ENCODE measurements around the gene GRIP1.

DNA sequence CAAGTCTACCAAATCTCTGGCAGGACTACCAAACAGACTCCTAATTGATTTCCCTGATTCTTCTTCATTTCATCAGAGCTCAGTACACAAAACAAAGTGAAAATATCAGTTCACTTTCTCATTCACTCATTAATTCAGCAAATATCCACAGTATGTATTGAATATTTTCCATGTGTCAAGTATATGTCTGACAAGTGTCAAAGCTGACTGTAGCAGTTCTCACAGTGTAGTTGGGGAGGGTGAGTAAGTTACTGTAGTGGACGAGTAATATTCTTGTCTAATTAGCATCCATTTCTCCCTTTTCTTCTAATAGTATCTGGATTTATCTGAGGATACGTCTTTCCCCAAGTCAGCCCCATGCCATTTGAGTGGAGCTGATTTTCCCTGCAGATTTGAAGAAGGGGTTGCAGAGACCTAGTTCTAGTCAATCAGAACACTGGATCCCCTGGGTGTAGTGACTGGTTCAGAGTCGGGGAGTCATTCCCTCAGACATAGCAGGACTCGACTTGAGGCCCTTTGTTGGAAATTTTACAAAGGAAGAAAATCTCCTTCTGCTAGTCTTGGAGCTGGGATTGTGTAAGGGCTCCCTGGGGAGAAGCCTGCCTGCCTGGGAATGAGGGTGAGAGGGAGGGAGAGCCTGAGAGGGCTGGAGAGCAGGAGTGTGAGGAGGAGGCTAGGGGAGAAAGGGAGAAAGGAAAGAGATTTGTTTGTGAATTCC lies 51.4 kb downstream of the GRIP1 start:
- no peak for TF ChIP-seq YY1 (IDR thresholded peaks at IDR 0.05; ENCODE audit: insufficient read depth, insufficient read length)
- TF ChIP-seq SUZ12 (IDR thresholded peaks at IDR 0.05; ENCODE audit: extremely low read depth, insufficient read depth, insufficient read length): no peak
- no peak for TF ChIP-seq ZNF274 (IDR thresholded peaks at IDR 0.05; ENCODE audit: low read depth, low read length)

All from NT2/D1 (cell line).